KOPT-K1 (cell line): ENCODE measurements around the gene BTD.

Experiments
- H3K27ac ChIP-seq: fragments of 200-600 bp; sonication (generic); 2 replicates; pipeline ENCODE4 v1.5.1; 2016; ENCODE audit warnings: antibody characterized with exemption, mild to moderate bottlenecking, low read depth, low read length; ENCODE audit not compliant: poor library complexity, severe bottlenecking
- H3K36me3 ChIP-seq: fragments of 200-600 bp; sonication (generic); 2 replicates; pipeline ENCODE4 v1.5.1; 2017; ENCODE audit warnings: antibody characterized with exemption, mild to moderate bottlenecking, low read length, moderate library complexity; ENCODE audit not compliant: insufficient read depth
- H3K9me3 ChIP-seq: fragments of 200-600 bp; sonication (generic); 2 replicates; pipeline ENCODE4 v1.5.1; 2017; ENCODE audit warnings: antibody characterized with exemption, low read length, mild to moderate bottlenecking; ENCODE audit not compliant: insufficient read depth, poor library complexity, severe bottlenecking

Gene BTD

GRCh38 chr3:15601399-15602145 is at the start of gene BTD, which contains the start of gene HACL1:
Gene BTD, plus strand, starts transcription at chr3:15601745. Its CDS starts 33,695 bp downstream, at chr3:15635440.
Gene HACL1, minus strand, starts transcription at chr3:15601569. Its CDS starts 106 bp downstream, at chr3:15601463.
- peaks cover 17% of the 10 kb centered on the region for H3K9me3 ChIP-seq
- H3K36me3 ChIP-seq = peaks cover 38% of the 10 kb centered on the region
- H3K27ac ChIP-seq = peak within 1 kb of the TSS; percentile 88

DNA sequence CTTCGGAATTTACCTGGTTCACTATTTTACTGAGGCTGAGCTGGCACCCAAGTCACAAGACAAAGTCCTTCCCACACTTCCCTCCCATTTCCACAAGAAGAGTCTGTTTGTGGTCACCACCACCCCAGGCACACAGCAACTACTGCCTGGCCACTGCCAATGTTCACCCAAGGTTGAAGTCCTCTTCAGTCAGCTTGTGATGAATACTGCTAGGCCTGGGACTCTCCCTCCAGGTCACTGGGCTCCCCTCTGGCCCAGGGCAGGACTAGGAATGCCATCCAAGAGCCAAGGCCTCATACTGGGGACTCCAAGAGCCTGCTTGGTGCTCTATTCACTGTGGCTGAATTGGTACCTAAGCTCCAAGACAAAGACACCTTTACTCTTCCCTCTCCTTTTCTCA is 49.6 kb upstream of the BTD start:
- Histone ChIP-seq H3K9me3 (peaks cover 5% of the 10 kb centered on the region), H3K27ac (no peak overlapping the region), H3K36me3 (no peaks in the 10 kb centered on the region)

GRCh38 chr3:15553749-15554148 is 47.8 kb upstream of the BTD start:
- H3K36me3 ChIP-seq = no peaks in the 10 kb centered on the region

DNA sequence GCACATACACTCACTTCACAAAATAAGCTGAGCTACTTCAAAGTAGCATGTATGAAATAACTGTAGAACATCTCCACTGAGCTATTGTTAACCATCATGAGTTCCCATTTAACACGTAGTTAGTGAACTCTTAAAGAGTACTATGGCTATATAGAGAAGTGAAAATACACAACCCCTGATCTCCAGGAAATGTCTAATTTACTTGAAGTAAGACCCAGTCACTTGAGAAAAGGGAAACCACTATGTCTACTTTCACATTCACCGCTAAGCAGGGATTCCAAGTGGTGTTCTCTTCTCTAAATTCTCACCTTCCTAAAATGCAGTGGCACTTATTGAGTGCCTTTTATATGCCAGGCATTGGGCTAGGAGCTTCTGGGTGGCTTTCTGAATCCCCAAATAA is 45.0 kb upstream of the BTD start:
- Histone ChIP-seq H3K36me3 (peaks cover 20% of the 10 kb centered on the region), H3K27ac (no peak overlapping the region), H3K9me3 (no peaks in the 10 kb centered on the region)

More at GRCh38 chr3:15553749-15554148, 47.8 kb upstream of the BTD start:
- no peak overlapping the region for H3K27ac ChIP-seq
- H3K9me3 ChIP-seq = no peaks in the 10 kb centered on the region

- Histone ChIP-seq H3K9me3 (no peaks in the 10 kb centered on the region), H3K36me3 (peaks cover 30% of the 10 kb centered on the region), H3K27ac (no peak overlapping the region)
Measured at GRCh38 chr3:15557511-15557946, 44.0 kb upstream of the BTD start.

GRCh38 chr3:15558581-15558980 is 43.0 kb upstream of the BTD start:
- Histone ChIP-seq H3K27ac (no peak overlapping the region), H3K9me3 (no peaks in the 10 kb centered on the region), H3K36me3 (peaks cover 40% of the 10 kb centered on the region)

- Histone ChIP-seq H3K9me3 (no peaks in the 10 kb centered on the region), H3K27ac (no peak overlapping the region), H3K36me3 (peaks cover 80% of the 10 kb centered on the region)
Measured at GRCh38 chr3:15562560-15562959, 39.0 kb upstream of the BTD start.

DNA sequence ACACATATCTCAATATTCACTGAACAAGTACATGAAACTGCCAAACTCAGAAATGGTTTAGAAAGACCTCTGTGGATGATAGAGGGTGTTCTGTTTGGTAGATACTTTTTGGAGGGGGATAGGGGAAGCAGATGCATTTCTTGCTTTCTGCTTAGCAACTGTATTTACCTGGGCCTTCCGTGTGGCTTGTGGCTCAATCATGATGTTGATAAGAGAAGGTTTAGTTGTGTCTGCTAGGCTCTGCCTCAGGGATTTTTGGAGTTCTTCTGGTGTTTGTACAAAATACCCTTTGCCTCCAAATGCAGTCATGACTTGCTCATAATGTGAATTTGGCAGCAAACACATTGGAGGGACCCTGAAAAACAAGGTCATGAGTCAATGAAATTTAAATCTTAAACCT is 38.4 kb upstream of the BTD start:
- Histone ChIP-seq H3K27ac (no peak overlapping the region), H3K36me3 (peaks cover 86% of the 10 kb centered on the region), H3K9me3 (no peaks in the 10 kb centered on the region)

GRCh38 chr3:15572138-15572537 is 29.4 kb upstream of the BTD start:
- Histone ChIP-seq H3K36me3 (peaks cover 57% of the 10 kb centered on the region), H3K27ac (no peak overlapping the region), H3K9me3 (no peaks in the 10 kb centered on the region)

DNA sequence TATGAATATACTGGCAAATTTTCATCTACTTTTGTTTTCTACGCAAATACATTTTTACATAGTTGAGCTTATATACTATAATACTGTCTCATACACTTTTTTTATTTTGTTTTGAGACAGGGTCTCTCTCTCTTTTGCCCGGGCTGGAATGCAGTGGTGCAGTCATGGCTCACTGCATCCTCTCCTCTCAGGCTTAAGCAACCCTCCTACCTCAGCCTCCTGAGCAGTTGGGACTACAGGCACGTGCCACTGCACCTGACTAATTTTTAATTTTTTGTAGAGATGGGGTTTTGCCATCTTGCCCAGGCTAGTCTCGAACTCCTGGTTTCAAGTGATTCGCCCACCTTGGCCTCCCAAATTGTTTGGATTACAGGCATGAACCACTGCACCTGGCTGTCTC is 26.1 kb upstream of the BTD start:
- H3K36me3 ChIP-seq = peaks cover 60% of the 10 kb centered on the region
- no peaks in the 10 kb centered on the region for H3K9me3 ChIP-seq
- no peak overlapping the region for H3K27ac ChIP-seq

- Histone ChIP-seq H3K27ac (no peak overlapping the region), H3K9me3 (no peaks in the 10 kb centered on the region), H3K36me3 (peaks cover 56% of the 10 kb centered on the region)
Measured at GRCh38 chr3:15576475-15576874, 25.1 kb upstream of the BTD start.

DNA sequence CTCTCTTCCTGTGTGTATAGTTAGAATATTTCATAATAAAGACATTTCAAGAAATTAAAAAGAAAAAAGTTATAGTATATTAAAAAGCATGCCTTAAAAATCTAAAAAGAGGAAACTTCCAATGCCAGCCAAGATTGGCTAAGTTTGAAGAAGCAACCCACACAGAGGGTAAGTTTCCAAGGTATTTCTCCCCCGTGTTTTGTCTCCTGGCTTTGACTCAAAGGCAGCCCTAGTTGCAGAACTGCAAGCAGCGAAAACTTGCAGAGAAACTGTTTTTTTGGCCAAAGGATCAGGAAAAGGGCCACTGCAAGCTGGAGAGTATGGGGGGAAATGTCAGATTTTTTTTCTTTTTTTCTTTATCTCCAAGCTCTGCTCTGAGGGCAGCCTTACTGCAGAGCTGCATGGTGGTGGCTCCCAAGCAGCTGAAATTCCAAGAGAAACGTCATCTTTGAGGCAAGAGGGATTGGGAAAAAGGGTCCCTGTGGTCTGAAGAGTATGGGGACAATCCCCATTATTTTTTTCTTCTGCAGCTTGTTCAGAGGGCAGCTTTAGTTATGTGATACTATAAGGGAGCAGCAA is 23.2 kb upstream of the BTD start:
- no peak overlapping the region for H3K27ac ChIP-seq
- no peaks in the 10 kb centered on the region for H3K9me3 ChIP-seq
- peaks cover 59% of the 10 kb centered on the region for H3K36me3 ChIP-seq

- H3K36me3 ChIP-seq = peaks cover 57% of the 10 kb centered on the region
- H3K27ac ChIP-seq = no peak overlapping the region
- H3K9me3 ChIP-seq = no peaks in the 10 kb centered on the region
Measured at GRCh38 chr3:15579051-15579450, 22.5 kb upstream of the BTD start.

- Histone ChIP-seq H3K36me3 (peaks cover 72% of the 10 kb centered on the region), H3K9me3 (no peaks in the 10 kb centered on the region), H3K27ac (no peak overlapping the region)
Measured at GRCh38 chr3:15581471-15582394, 19.8 kb upstream of the BTD start.
